Mucosa of gallbladder (tissue), 1 donor: ENCODE data around the gene PINLYP. TPM values are rescaled to one million over a fixed set of nuclear protein-coding genes. Genes with fewer than 3 reads are reported as not detected.
"Not testable (repeated sequence)": the region's sequence is repeated elsewhere in the genome, so short reads cannot be mapped to it uniquely, and the experiment has no call there.

Experiments used
- DNase-seq: peaks from one replicate; pipeline ENCODE4 v3.0.0-alpha.2; 2020; ENCODE audit warnings: low spot score
- total RNA-seq: library from RNA; stranded (reverse); gene quantifications from one replicate; pipeline ENCODE4 v1.2.1, GENCODE V29; 2021
- donor health status: DM: no; HTN: no; CAD: no.

The PINLYP gene
- total RNA-seq = 13.3 TPM

GRCh38 chr19:43575156-43575950 is at the start of gene PINLYP, which contains the start of gene XRCC1:
Gene PINLYP (plus strand): TSS chr19:43575801. CDS start chr19:43577192, 1,391 bp downstream.
Gene XRCC1 (minus strand): TSS chr19:43575527. CDS start chr19:43575458, 69 bp downstream.
- DNase-seq = peak; percentile 98

GRCh38 chr19:43525836-43526771 is 49.5 kb upstream of the PINLYP start:
- no peak for DNase-seq

GRCh38 chr19:43526884-43527859 is 48.4 kb upstream of the PINLYP start, which contains the start of gene ETHE1:
Gene ETHE1 (minus strand): TSS chr19:43527201. CDS start chr19:43527177, 24 bp downstream.
- DNase-seq = peak; percentile 73

GRCh38 chr19:43527860-43528622 is 47.6 kb upstream of the PINLYP start:
- no peak for DNase-seq

GRCh38 chr19:43532571-43532961 is 43.0 kb upstream of the PINLYP start:
- DNase-seq = no peak

- peak; percentile 94 for DNase-seq
These were observed 42.5 kb upstream of the PINLYP start, which contains the start of gene ZNF575 for GRCh38 chr19:43532962-43533545. Gene ZNF575 (plus strand): TSS chr19:43533188. CDS start chr19:43534423, 1,235 bp downstream.

- peak; percentile 99 for DNase-seq
These were observed 41.9 kb upstream of the PINLYP start for GRCh38 chr19:43533546-43534304.

GRCh38 chr19:43534305-43534815 is 41.2 kb upstream of the PINLYP start:
- DNase-seq = no peak

- peak; percentile 49 for DNase-seq
These were observed 40.5 kb upstream of the PINLYP start for GRCh38 chr19:43534816-43535761.

- no peak for DNase-seq
These were observed 36.7 kb upstream of the PINLYP start for GRCh38 chr19:43538922-43539321.

GRCh38 chr19:43540381-43540780 is 35.2 kb upstream of the PINLYP start:
- DNase-seq = no peak

GRCh38 chr19:43541920-43542650 is 33.5 kb upstream of the PINLYP start:
- no peak for DNase-seq

GRCh38 chr19:43544077-43544476 is 31.5 kb upstream of the PINLYP start:
- no peak for DNase-seq

GRCh38 chr19:43545276-43545675 is 30.3 kb upstream of the PINLYP start:
- DNase-seq = no peak

- no peak for DNase-seq
These were observed 29.6 kb upstream of the PINLYP start for GRCh38 chr19:43545981-43546380.

GRCh38 chr19:43546581-43546980 is 29.0 kb upstream of the PINLYP start:
- no peak for DNase-seq

- DNase-seq = not testable (repeated sequence)
These were observed 27.7 kb upstream of the PINLYP start for GRCh38 chr19:43547926-43548325.
